Omental fat pad (tissue), 4 donors: ENCODE data around the gene CEP83. TPM values are rescaled to one million over a fixed set of nuclear protein-coding genes. Genes with fewer than 3 reads are reported as not detected.

Experiments used
- ATAC-seq: fragments of 150-250 bp; one replicate; pipeline ENCODE4 v1.9.1; 2016; ENCODE audit warnings: mild to moderate bottlenecking, moderate library complexity; ENCODE audit not compliant: low FRiP score
- DNase-seq: peaks from one replicate; pipeline ENCODE4 v3.0.0-alpha.2; 2019; ENCODE audit warnings: low spot score
- CTCF ChIP-seq, 3 donors: fragments of 450-650 bp; IDR thresholded peaks; one replicate each; pipeline ENCODE4 v1.5.1; 2016 to 2017; ENCODE audit warnings: antibody characterized with exemption in 3 of 3, mild to moderate bottlenecking in 3 of 3, moderate library complexity in 2 of 3
- total RNA-seq, 4 donors: library from RNA; depleted of rRNA; stranded (reverse); fragments of >200 nt; gene quantifications; one replicate each; pipeline ENCODE4 v1.1.0, GENCODE V29; 2016

The CEP83 gene
- total RNA-seq, 4 donors from 2014 or later: 11.0 to 42.4 (median 20.0) TPM

- TF ChIP-seq CTCF (IDR thresholded peaks at IDR 0.05): no peak
- DNase-seq (no peak), ATAC-seq (no peak)
These were observed 37.6 kb downstream of the CEP83 start for GRCh38 chr12:94421868-94422740.

- no peak for ATAC-seq
- DNase-seq: no peak
- TF ChIP-seq CTCF (IDR thresholded peaks at IDR 0.05): no peak
These were observed 41.1 kb downstream of the CEP83 start for GRCh38 chr12:94418517-94418916.

- ATAC-seq (no peak), DNase-seq (no peak)
- TF ChIP-seq CTCF (IDR thresholded peaks at IDR 0.05): no peak
These were observed 43.1 kb downstream of the CEP83 start for GRCh38 chr12:94416613-94417012.

GRCh38 chr12:94415066-94415465 is 44.6 kb downstream of the CEP83 start:
- TF ChIP-seq CTCF (IDR thresholded peaks at IDR 0.05): no peak
- no peak for DNase-seq
- no peak for ATAC-seq

- no peak for TF ChIP-seq CTCF (IDR thresholded peaks at IDR 0.05)
- DNase-seq (no peak), ATAC-seq (no peak)
These were observed 54.1 kb downstream of the CEP83 start for GRCh38 chr12:94405413-94406116.

- no peak for ATAC-seq
These were observed 54.8 kb downstream of the CEP83 start for GRCh38 chr12:94404854-94405253.

More at GRCh38 chr12:94404854-94405253, 54.8 kb downstream of the CEP83 start:
- no peak for TF ChIP-seq CTCF (IDR thresholded peaks at IDR 0.05)
- no peak for DNase-seq
